Body of pancreas (tissue), 4 donors: ENCODE measurements around the gene RTN4RL2.

Experiments
- CTCF ChIP-seq, 7 experiments: fragments of 450-650 bp in 4 of 7; fragments of 200-600 bp in 3 of 7; sonication (generic) in 3 of 7; IDR thresholded peaks; one replicate each; pipeline ENCODE4 v1.5.1; 2016 to 2019; ENCODE audit warnings: antibody characterized with exemption in 7 of 7
- POLR2A ChIP-seq, 3 donors: fragments of 450-650 bp; IDR thresholded peaks; one replicate each; pipeline ENCODE4 v1.6.1; 2016; ENCODE audit warnings: antibody characterized with exemption in 3 of 3, mild to moderate bottlenecking in 2 of 3

GRCh38 chr11:57496109-57496820, 35.9 kb downstream of the RTN4RL2 start:
- TF ChIP-seq CTCF (IDR thresholded peaks at IDR 0.05) = no peak
- TF ChIP-seq POLR2A (IDR thresholded peaks at IDR 0.05) = no peak
